Hematopoietic multipotent progenitor cell treated with erythropoietin and hydrocortisone succinate and interleukin-3 and kit ligand, for 4 days (in vitro differentiated cells): ENCODE results near the gene SSR2.
"Not testable (repeated sequence)": the region's sequence is repeated elsewhere in the genome, so short reads cannot be mapped to it uniquely, and the experiment has no call there.

Experiments used
- DNase-seq: peaks from one replicate; pipeline ENCODE4 v3.0.0-alpha.2; 2015

Gene SSR2

GRCh38 chr1:155990005-155990739 lies 30.6 kb downstream of the SSR2 start:
- DNase-seq: peak; percentile 63

- DNase-seq: peak; percentile 89
These were observed 31.3 kb downstream of the SSR2 start for GRCh38 chr1:155989242-155990004.

DNA sequence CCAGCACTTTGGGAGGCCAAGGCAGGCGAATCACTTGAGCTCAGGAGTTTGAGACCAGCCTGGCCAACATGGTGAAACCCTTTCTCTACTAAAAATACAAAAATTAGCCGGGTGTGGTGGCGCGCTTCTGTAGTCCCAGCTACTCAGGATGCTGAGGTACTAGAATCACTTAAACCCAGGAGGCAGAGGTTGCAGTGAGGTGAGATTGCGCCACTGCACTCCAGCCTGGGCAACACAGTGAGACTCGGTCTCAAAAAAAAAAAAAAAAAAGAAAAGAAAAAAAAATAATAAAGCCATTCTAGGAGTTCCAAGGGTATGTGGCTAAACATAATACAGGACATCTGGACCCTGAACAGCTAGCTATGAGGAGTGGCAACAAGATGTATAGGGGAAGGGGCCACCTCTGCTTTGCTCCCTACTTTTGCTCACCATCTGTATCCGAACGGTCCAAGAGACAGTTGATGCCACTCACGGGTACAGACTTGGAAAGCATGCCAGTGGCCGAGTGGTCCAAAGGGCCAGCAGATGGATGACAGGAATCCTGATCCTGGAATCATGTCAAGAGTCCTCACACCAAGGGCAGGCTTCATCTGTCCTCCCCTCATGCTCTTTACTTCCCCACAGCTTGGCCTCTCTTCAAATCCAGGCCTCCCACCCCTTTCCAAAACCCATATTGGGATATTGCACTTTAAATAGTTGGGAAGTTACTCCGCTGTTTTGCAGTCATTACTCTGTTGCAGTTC lies 35.7 kb downstream of the SSR2 start:
- not testable (repeated sequence) for DNase-seq

- no peak for DNase-seq
These were observed 36.4 kb downstream of the SSR2 start for GRCh38 chr1:155984341-155984740.

DNA sequence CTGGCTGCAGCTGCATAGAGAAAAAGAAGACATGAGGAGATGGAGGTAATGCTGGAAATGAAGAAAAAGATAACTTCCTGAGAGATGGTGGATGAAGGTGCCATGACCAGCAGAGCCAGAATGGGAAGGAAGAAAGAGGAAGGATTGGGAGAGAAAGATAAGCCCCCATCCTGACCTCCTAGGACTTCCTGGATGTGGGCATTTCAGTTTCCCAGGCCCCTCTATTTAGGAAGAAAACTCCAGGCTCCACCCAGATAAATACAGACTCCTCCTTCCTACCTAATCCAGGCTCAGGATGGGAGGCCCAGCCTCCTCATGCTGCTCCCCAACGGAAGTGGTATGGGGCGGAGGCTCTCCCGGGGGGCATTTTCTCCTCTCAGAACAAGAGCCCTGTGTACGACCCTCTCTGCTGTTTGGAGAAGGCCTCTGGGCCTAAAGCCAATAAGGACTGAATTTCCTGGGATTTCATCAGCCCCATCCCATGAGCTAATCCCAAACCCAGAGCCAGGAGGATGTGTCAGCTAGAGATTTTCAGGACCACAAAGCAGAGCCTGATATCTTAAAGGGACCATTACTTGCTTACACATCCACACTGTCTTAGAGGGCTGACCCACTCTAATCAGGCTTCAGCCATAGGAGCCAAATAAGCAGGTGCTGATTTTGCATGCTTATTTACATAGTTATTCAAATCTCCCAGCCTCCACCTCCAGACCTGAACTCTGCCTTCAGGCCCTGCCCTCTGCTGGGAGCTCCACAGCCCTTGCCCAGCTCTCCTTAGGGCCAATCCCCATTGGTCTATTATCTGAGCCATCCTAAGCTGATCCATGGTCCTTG lies 37.3 kb downstream of the SSR2 start:
- DNase-seq: peak; percentile 68

- DNase-seq: no peak
These were observed 38.6 kb downstream of the SSR2 start for GRCh38 chr1:155982106-155982505.

DNA sequence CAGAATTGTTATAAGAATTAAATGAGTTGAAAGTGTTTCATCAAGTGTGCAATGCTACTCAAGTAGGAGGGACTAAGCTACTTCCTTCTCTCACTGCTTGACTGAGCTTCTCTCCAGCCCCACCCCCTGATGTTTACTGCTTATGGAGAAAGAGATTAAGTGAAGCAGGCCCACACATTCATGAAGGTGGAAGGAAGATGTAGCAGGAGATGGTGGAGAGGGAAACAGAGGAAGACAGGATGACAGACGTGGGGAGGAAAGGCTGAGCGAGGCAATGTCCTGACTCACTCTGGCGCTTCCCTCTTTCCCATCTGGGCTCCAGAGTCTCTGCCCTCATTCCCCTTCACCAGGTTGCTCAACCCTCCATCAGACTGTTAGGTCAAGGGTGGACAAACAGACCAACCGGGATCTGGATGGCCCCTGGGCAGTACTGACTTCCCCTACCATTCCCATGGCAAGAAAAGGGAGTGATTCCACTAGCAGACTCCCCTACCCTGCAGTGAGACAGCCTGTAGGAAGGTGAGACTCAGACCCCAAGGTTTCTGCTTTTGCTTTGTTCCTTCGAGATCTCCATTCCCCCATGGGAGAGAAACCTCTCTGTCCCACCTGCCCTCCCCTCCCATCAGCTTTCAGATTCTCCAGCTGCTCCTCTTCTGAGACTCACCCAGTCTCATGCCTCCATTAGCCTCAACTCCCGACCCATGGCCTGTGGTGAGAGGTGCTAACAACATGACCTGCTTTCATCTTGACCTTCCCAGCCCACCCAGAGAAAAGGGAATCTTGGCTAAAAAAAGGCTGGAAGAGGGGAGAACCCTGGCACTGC lies 39.3 kb downstream of the SSR2 start:
- peak; percentile 86 for DNase-seq

GRCh38 chr1:155979597-155980343 lies 41.0 kb downstream of the SSR2 start:
- peak; percentile 87 for DNase-seq

DNA sequence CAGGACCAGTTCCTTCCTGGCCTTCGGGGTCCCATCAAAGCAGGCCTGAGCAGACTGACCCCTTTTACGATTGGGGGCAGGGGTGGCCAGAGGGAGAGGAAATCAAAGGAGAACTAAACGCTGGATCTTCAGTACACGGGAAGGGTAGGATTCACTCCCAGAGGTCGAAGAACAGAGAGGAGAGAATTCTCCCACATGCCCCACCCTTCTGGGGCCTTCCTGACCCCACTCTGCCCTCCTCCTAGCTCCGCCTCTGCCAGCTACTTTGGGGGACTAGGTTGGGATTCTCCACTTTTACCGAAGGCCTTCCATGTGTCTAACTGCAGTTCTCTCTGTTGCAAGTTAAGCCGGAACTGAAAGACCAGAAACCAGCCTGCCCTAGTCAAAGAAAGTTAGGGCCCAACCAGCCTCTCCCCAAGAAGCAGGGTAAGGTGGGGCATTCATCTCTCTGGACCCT lies 41.8 kb downstream of the SSR2 start:
- DNase-seq: peak; percentile 57

- peak; percentile 97 for DNase-seq
These were observed 42.3 kb downstream of the SSR2 start, which contains the start of gene ARHGEF2 for GRCh38 chr1:155978325-155978972. Gene ARHGEF2 (minus strand): TSS chr1:155978547. CDS start chr1:155978427, 120 bp downstream.

GRCh38 chr1:155977690-155978324 lies 42.9 kb downstream of the SSR2 start:
- DNase-seq: peak; percentile 46

DNA sequence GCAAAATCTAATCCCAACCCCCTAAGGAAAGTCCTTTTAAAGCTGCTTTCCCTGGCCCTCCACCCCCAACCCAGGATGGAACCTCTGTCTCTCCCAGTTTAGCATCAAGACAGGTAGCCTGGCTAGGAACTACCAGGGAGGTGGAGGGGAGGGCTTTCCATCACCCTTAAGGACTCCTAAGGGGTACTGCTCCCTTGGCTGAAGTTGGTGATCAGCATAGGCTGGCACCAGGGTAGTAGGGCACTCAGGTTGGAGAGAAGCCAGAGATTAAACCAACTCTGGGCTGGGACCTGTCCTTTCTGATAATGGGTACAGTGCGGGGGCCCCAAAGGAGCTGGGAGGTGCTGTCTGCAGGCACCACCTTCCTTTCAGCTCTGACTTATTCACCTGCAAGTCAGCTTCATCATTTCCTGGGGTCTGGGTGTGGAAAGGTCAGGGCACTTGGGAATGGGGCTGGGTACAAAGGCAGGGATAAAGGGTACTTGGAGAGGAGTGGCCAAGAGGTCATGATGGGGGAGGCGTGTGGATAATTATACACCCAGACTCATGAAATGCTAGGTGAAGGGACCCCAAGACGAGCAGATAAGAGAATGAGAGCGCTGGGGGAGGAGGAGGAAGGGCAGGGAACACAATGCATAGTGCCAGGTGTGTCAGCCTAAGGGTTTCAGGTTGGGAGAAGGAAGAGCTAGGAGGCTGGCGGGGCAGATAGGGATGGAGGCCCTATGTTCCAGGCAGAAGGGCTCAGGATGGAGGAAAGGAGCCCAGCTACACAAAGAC lies 43.6 kb downstream of the SSR2 start:
- peak; percentile 83 for DNase-seq

- DNase-seq: peak; percentile 96
These were observed 44.5 kb downstream of the SSR2 start for GRCh38 chr1:155976062-155976912.

GRCh38 chr1:155975375-155976061 lies 45.2 kb downstream of the SSR2 start:
- peak; percentile 37 for DNase-seq

DNA sequence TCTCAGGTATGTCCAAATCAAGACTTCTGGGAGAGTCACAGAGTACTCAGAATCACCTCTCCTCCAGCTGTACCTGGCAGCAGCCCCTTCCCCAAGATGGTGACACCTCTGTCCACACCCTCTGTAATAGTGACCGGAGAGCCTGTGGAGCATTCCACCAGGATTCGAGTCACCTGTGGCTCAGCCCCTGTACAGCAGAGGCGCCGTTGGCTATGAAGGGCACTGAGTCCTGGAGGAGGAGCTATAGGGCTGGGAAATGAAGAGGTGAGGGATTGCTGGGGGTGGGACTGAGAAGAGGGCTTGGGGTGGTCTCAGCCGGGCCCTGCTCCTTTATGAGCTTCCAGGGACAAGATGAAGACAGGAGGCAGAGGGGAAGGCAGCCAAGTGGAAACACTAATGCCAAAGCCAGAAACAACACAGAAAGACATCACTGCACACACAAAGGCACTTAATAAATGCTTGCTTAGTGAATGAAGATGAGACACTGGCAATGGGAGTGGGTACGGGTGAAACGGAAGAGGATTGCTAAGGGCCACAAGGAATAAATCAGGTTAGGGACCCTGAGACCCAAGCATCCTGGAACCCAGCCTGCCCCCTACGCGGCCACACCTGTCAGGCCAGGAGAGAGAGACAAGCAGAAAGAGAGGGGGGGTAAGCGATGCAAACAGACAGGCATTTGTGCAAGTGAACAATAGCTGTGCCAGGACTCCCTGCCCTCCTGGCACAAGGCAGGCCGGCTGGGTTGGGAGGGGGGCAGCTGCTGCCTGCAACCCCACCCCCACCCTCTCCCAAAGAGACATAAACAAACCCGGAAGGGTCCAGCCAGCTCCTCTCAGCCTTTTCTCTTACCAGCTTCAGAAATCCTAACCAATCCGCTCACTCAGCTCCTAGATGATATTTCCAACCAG lies 46.3 kb downstream of the SSR2 start:
- DNase-seq: peak; percentile 39

DNA sequence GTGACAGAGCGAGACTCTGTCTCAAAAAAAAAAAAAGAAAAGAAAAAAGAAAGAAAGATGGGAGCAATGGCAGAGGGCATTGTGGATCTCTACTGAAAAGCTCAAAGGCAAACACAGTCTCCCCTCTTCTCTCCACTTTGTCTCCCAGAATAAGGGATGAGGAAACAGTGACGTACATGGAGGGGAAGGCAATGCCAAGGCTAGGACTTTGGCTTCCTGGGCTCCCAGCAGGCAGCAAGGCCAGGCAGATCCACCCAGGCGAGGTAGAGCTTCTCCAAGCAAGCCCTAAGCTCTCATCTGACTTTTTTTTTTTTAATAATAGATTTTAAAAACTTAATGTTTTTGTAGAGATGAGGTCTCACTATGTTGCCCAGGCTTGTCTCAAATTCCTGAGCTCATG lies 47.0 kb downstream of the SSR2 start:
- no peak for DNase-seq
